CD14-positive monocyte (primary cell): ENCODE measurements around the gene GLCCI1. TPM values are rescaled to one million over a fixed set of nuclear protein-coding genes. Genes with fewer than 3 reads are reported as not detected.

Experiments used
- DNase-seq, 3 donors: peaks; one replicate each; pipeline ENCODE4 v3.0.0-alpha.2; 2011 to 2022
- H2AFZ ChIP-seq: 2 replicates; pipeline ENCODE4 v1.6.0; 2012; ENCODE audit warnings: mild to moderate bottlenecking, low read depth, low read length, inconsistent platforms; ENCODE audit not compliant: insufficient read depth, poor library complexity, severe bottlenecking
- H3K27ac ChIP-seq, 2 donors: 1 replicate in 1 of 2; 2 replicates in 1 of 2; pipeline ENCODE4 v1.5.1; 2012 to 2013; ENCODE audit warnings: low read length in 2 of 2, control low read depth in 1 of 2, inconsistent platforms in 1 of 2, low read depth in 1 of 2, mild to moderate bottlenecking in 1 of 2
- H3K27me3 ChIP-seq, 2 donors: one replicate each; pipeline versions ENCODE4 v1.6.0 to v1.6.1; 2011 to 2013; ENCODE audit warnings: low read length in 2 of 2; ENCODE audit not compliant: control insufficient read depth in 2 of 2, insufficient read depth in 2 of 2
- H3K36me3 ChIP-seq, 2 donors: replicated peaks in 1 of 2; 1 replicate in 1 of 2; 2 replicates in 1 of 2; pipeline versions ENCODE4 v1.5.1 to v1.6.1; 2012 to 2013; ENCODE audit warnings: low read length in 2 of 2, control low read depth in 1 of 2, inconsistent platforms in 1 of 2, mild to moderate bottlenecking in 1 of 2; ENCODE audit not compliant: insufficient read depth in 2 of 2, control insufficient read depth in 1 of 2
- H3K4me1 ChIP-seq, 2 donors: 1 replicate in 1 of 2; 2 replicates in 1 of 2; pipeline versions ENCODE4 v1.5.1 to v1.6.1; 2012 to 2013; ENCODE audit warnings: low read length in 2 of 2, control low read depth in 1 of 2, inconsistent platforms in 1 of 2, mild to moderate bottlenecking in 1 of 2, moderate library complexity in 1 of 2; ENCODE audit not compliant: insufficient read depth in 2 of 2, control insufficient read depth in 1 of 2
- H3K4me2 ChIP-seq: replicated peaks from 2 replicates; pipeline ENCODE3; 2012; ENCODE audit warnings: low read length, moderate library complexity, mild to moderate bottlenecking; ENCODE audit not compliant: poor library complexity, severe bottlenecking; ENCODE audit errors: extremely low read depth
- H3K4me3 ChIP-seq, 3 experiments: fragments of 200-600 bp in 1 of 3; sonication (generic) in 1 of 3; replicated peaks in 1 of 3; 1 replicate in 2 of 3; 2 replicates in 1 of 3; pipeline ENCODE4 v1.5.1; 2011 to 2013; ENCODE audit warnings: low read length in 3 of 3, mild to moderate bottlenecking in 3 of 3, control low read depth in 2 of 3, low read depth in 2 of 3, inconsistent platforms in 1 of 3, moderate library complexity in 1 of 3
- H3K79me2 ChIP-seq: 2 replicates; pipeline ENCODE4 v1.6.0; 2012; ENCODE audit warnings: mild to moderate bottlenecking, control low read depth, inconsistent platforms, low read length, moderate library complexity; ENCODE audit not compliant: insufficient read depth
- H3K9ac ChIP-seq: 2 replicates; pipeline ENCODE4 v1.6.0; 2017; ENCODE audit warnings: low read length, mild to moderate bottlenecking; ENCODE audit not compliant: insufficient read depth, poor library complexity, severe bottlenecking
- H3K9me3 ChIP-seq, 2 donors: replicated peaks in 1 of 2; 1 replicate in 1 of 2; 2 replicates in 1 of 2; pipeline versions ENCODE4 v1.5.1 to v1.6.1; 2012 to 2013; ENCODE audit warnings: low read length in 2 of 2, control low read depth in 1 of 2; ENCODE audit not compliant: control insufficient read depth in 1 of 2, insufficient read depth in 1 of 2
- H4K20me1 ChIP-seq: 2 replicates; pipeline ENCODE4 v1.6.0; 2012; ENCODE audit warnings: mild to moderate bottlenecking, low read length, control low read depth, moderate library complexity; ENCODE audit not compliant: insufficient read depth
- H3K27ac Mint-ChIP-seq, 7 donors: one replicate each; pipeline ENCODE4 v1.8.0; 2020; ENCODE audit warnings: mild to moderate bottlenecking in 7 of 7, mixed read lengths in 7 of 7, moderate library complexity in 6 of 7, inconsistent platforms in 2 of 7
- H3K27me3 Mint-ChIP-seq, 3 donors: one replicate each; pipeline ENCODE4 v1.8.0; 2021 to 2022; ENCODE audit warnings: low read depth in 3 of 3, mild to moderate bottlenecking in 3 of 3, mixed read lengths in 3 of 3, moderate library complexity in 3 of 3, inconsistent platforms in 1 of 3
- H3K36me3 Mint-ChIP-seq, 2 donors: one replicate each; pipeline ENCODE4 v1.8.0; 2020; ENCODE audit warnings: mixed read lengths in 2 of 2, inconsistent platforms in 1 of 2, mild to moderate bottlenecking in 1 of 2
- H3K4me1 Mint-ChIP-seq: one replicate; pipeline ENCODE4 v1.8.0; 2020; ENCODE audit warnings: mild to moderate bottlenecking, mixed read lengths
- H3K4me3 Mint-ChIP-seq, 2 donors: one replicate each; pipeline ENCODE4 v1.8.0; 2020; ENCODE audit warnings: mild to moderate bottlenecking in 2 of 2, mixed read lengths in 2 of 2, moderate library complexity in 1 of 2
- H3K9me3 Mint-ChIP-seq, 7 donors: one replicate each; pipeline ENCODE4 v1.8.0; 2020 to 2022; ENCODE audit warnings: mixed read lengths in 7 of 7, mild to moderate bottlenecking in 6 of 7, moderate library complexity in 6 of 7, inconsistent platforms in 2 of 7
- WGBS: methylation state at CpG from one replicate; pipeline ENCODE4 v1.1.5; 2013; ENCODE audit warnings: missing lambda C conversion rate; ENCODE audit not compliant: insufficient coverage; 5-methylcytosine and 5-hydroxymethylcytosine counted together
- intact Hi-C, 2 donors: fragments of 100-400 bp; cut with micrococcal nuclease; formaldehyde crosslinking; loops; one replicate each; pipeline versions ENCODE4 v1.15.0 to v1.15.1; 2023
- polyA plus RNA-seq, 3 donors: library from polyadenylated mRNA; depleted of rRNA in 1 of 3; unstranded in 2 of 3; stranded (reverse) in 1 of 3; fragments of 300-500 nt in 2 of 3; fragments of >200 nt in 1 of 3; fragmentation: Illumina TruSeq in 2 of 3; gene quantifications; 1 replicate in 2 of 3; 2 replicates in 1 of 3; pipeline ENCODE4 v1.2.3, GENCODE V29; 2012 to 2021
- TF ChIP-seq, protein P1 (sequence below): fragments of 200-600 bp; IDR thresholded peaks from one replicate; pipeline ENCODE4 v1.8.0; 2022; ENCODE audit warnings: antibody characterized with exemption, mild to moderate bottlenecking

GLCCI1 gene
- polyA plus RNA-seq, 3 donors = 0.89 to 2.1 (median 1.1) TPM

DNA sequence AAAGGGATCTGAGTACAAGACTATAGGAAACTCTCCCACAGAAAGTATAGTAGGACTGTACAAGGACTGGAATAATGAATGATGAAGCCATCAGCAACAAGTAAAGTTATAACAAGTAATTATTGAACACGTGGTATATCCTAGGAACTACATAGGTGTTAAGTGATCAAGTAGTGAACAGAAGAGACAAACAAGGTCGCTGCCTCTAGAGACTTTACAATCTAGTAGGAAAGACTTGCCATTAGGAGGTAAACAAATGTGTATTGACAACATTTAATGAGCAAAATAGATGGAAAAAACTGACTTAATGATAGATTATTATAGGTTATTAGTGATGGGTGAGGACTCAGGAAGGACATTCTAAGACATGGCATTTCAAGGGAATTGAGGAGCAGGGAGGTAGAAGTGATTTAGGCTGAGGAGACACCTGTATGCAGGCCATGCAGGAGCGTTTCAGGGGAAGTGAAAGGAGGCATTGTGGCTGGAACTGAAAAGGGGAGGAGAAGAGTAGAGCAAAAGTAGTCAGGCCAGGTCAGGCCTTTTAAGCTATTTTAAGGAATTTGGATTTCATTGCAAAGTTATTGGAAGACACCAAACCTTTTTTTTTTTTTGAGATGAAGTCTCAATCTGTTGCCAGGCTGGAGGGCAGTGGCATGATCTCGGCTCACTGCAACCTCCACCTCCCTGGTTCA, 8.5 kb upstream of the GLCCI1 start:
- Histone ChIP-seq H2AFZ (no peak overlapping the region), H3K27me3 (no peaks in the 10 kb centered on the region), H3K4me2 (no peak overlapping the region), H3K9ac (no peak overlapping the region), H3K79me2 (no peaks in the 10 kb centered on the region), H3K4me3 (no peak overlapping the region), H4K20me1 (no peaks in the 10 kb centered on the region), H3K36me3 (no peaks in the 10 kb centered on the region), H3K27ac (no peak overlapping the region), H3K9me3 (no peaks in the 10 kb centered on the region), H3K4me1 (no peaks in the 10 kb centered on the region)
- Mint-ChIP-seq H3K9me3 (no peaks in the 10 kb centered on the region), H3K4me1 (no peaks in the 10 kb centered on the region), H3K27me3 (no peaks in the 10 kb centered on the region), H3K36me3 (no peaks in the 10 kb centered on the region), H3K27ac (no peak overlapping the region), H3K4me3 (no peak overlapping the region)
- intact Hi-C loops = loop anchor here (10.0 kb wide), 2 partner anchors 225 to 395 kb away; partner anchors contain the start of gene MIOS (in 1 of the 2)
- TF ChIP-seq, protein P1, sequence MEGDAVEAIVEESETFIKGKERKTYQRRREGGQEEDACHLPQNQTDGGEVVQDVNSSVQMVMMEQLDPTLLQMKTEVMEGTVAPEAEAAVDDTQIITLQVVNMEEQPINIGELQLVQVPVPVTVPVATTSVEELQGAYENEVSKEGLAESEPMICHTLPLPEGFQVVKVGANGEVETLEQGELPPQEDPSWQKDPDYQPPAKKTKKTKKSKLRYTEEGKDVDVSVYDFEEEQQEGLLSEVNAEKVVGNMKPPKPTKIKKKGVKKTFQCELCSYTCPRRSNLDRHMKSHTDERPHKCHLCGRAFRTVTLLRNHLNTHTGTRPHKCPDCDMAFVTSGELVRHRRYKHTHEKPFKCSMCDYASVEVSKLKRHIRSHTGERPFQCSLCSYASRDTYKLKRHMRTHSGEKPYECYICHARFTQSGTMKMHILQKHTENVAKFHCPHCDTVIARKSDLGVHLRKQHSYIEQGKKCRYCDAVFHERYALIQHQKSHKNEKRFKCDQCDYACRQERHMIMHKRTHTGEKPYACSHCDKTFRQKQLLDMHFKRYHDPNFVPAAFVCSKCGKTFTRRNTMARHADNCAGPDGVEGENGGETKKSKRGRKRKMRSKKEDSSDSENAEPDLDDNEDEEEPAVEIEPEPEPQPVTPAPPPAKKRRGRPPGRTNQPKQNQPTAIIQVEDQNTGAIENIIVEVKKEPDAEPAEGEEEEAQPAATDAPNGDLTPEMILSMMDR = no peak
- WGBS = 84% methylated on average over 3 of the region's 4 CpGs
- no peak for DNase-seq

DNA sequence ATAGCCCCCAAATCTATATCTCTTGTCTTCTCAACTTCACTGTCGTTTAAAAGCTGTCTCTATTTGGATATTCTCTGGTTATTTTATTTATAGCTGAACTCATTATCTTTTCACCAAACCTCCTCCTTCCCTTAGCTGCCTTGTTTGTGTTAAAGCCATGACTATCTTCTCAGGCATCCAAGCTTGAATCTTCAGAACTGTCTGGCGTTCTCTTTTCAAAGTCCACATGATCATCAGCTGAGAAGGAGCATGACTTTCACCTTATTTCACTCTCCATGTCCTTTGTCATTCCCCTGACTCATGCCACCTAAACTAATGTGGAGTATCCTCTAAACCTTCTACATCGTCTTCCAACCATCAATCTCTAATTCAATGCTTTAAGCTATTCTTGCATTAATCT, 5.7 kb upstream of the GLCCI1 start:
- H3K4me2 ChIP-seq = no peak overlapping the region
- H3K27ac ChIP-seq = no peak overlapping the region
- intact Hi-C loops = loop anchor here (10.0 kb wide), 2 partner anchors 222 to 398 kb away; partner anchors contain the start of gene MIOS (in 1 of the 2)
- 100% methylated on average over 2 of the region's 3 CpGs for WGBS
- Mint-ChIP-seq H3K27me3 (peaks cover 0 to 1% (median 0%) of the 10 kb centered on the region in 3 donors), H3K4me1 (peaks cover 4% of the 10 kb centered on the region), H3K27ac (no peak overlapping the region), H3K4me3 (no peak overlapping the region), H3K36me3 (no peaks in the 10 kb centered on the region), H3K9me3 (no peaks in the 10 kb centered on the region)
- no peaks in the 10 kb centered on the region for H3K9me3 ChIP-seq
- no peak overlapping the region for H2AFZ ChIP-seq
- H3K79me2 ChIP-seq = no peaks in the 10 kb centered on the region
- peaks cover 0 to 5% of the 10 kb centered on the region in 2 donors for H3K4me1 ChIP-seq
- DNase-seq = no peak
- no peak overlapping the region for H3K4me3 ChIP-seq
- TF ChIP-seq, protein P1 = no peak
- no peaks in the 10 kb centered on the region for H4K20me1 ChIP-seq
- no peaks in the 10 kb centered on the region for H3K27me3 ChIP-seq
- H3K9ac ChIP-seq = no peak overlapping the region
- no peaks in the 10 kb centered on the region for H3K36me3 ChIP-seq
